ENCODE measurements around the gene TPTE2. TPM values are rescaled to one million over a fixed set of nuclear protein-coding genes. Genes with fewer than 3 reads are reported as not detected.
"Not testable (repeated sequence)": the region's sequence is repeated elsewhere in the genome, so short reads cannot be mapped to it uniquely, and the experiment has no call there.

TPTE2 gene
- total and polyA plus RNA-seq, 4 donors: 0.10 to 0.84 (median 0.39) TPM

DNA sequence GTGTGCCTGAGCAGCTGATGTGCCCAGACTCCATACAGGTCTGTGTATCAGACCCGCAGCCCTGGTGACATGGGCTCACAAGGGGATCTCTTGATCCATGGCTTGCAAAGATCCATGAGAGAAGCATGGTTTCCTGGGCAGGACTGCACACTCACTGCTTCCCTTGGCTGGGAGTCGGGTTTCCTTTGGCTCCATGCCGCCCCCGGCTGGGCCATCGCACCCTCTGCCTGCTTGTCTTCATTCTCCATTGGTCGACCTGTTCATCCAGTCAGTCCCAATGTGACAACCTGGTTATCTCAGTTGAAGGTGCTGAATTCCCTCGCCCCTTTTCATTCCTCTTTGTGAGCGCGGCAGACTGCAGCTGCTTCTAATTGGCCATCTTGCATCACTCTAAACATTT lies 101.2 kb downstream of the TPTE2 start:
- H3K27ac ChIP-seq (ENCODE audit: low read depth, low read length); H3K27me3 ChIP-seq (ENCODE audit: control insufficient read depth, insufficient read depth, low read length); H3K4me1 ChIP-seq (ENCODE audit: control insufficient read depth, insufficient read depth, low read length); H3K36me3 ChIP-seq (ENCODE audit: control insufficient read depth, insufficient read depth, low read length); DNase-seq (ENCODE audit: low read depth in 4 of 6, low spot score in 6 of 6); H3K9me3 ChIP-seq (ENCODE audit: control insufficient read depth, insufficient read depth, low read length); H3K4me3 ChIP-seq (ENCODE audit: low read depth, low read length): not testable (repeated sequence)
- 55% methylated on average over 6 of the region's 9 CpGs for WGBS (ENCODE audit: insufficient coverage)

DNA sequence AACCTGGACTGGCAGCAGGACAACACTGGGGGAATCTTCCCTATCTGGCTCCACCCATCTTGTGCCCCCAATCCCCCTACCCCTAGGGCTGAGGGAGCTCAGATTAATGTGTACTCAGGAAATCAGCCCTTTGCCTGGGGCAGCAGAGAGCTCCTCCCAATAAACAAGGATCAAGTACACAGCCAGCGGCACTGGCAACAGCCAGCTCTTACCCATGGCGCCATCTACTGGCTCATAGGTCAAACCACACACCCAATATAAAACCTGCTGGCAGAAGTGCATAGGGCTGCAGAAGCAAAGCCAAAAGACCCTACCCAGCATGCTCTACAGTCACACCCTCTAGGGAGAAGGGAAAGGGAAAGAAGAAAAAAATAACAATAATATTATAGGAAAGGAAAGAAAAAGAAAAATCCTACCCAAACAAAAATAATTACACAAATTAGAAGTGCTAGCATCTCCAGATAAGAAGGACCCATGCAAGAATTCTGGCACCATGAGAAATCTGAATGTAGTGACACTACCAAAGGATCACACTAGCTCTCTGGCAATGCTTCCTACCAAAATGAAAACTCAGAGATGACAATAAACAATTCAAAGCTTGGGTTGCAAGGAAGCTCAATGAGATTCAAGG lies 122.2 kb downstream of the TPTE2 start:
- H3K27me3 ChIP-seq (ENCODE audit: control insufficient read depth, insufficient read depth, low read length); H3K4me1 ChIP-seq (ENCODE audit: control insufficient read depth, insufficient read depth, low read length); H3K27ac ChIP-seq (ENCODE audit: low read depth, low read length); H3K9me3 ChIP-seq (ENCODE audit: control insufficient read depth, insufficient read depth, low read length); DNase-seq (ENCODE audit: low read depth in 4 of 6, low spot score in 6 of 6); H3K36me3 ChIP-seq (ENCODE audit: control insufficient read depth, insufficient read depth, low read length); H3K4me3 ChIP-seq (ENCODE audit: low read depth, low read length): not testable (repeated sequence)
- WGBS (ENCODE audit: insufficient coverage): no CpG with 5 or more reads among the region's 2 CpGs

DNA sequence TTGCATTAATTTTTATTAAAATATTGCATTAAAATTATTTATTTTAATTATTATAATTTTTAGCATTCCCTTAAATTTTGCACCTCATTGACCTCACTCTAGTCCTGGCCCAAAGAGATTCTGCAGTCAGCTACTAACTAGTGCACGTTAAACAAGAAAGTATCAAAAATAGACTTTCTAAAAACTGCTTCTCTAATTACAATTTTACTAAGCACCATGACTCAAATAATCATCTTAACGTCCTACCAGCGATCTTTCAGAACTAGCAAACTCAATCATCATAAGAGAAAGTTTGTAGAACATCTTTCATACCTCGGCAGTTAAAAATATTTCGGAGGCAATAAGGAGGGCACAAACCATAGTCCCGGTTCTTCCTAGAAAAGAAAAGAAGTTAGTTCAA lies 123.6 kb downstream of the TPTE2 start:
- not testable (repeated sequence) for H3K9me3 ChIP-seq (ENCODE audit: control insufficient read depth, insufficient read depth, low read length); DNase-seq (ENCODE audit: low read depth in 4 of 6, low spot score in 6 of 6); H3K4me1 ChIP-seq (ENCODE audit: control insufficient read depth, insufficient read depth, low read length); H3K27ac ChIP-seq (ENCODE audit: low read depth, low read length); H3K36me3 ChIP-seq (ENCODE audit: control insufficient read depth, insufficient read depth, low read length); H3K4me3 ChIP-seq (ENCODE audit: low read depth, low read length); H3K27me3 ChIP-seq (ENCODE audit: control insufficient read depth, insufficient read depth, low read length)
- 77% methylated on average over 1 of the region's 6 CpGs for WGBS (ENCODE audit: insufficient coverage)

GRCh38 chr13:19422236-19422635 lies 139.1 kb downstream of the TPTE2 start:
- no CpG with 5 or more reads among the region's 2 CpGs for WGBS (ENCODE audit: insufficient coverage)
- not testable (repeated sequence) for H3K36me3 ChIP-seq (ENCODE audit: control insufficient read depth, insufficient read depth, low read length); H3K9me3 ChIP-seq (ENCODE audit: control insufficient read depth, insufficient read depth, low read length); DNase-seq (ENCODE audit: low read depth in 4 of 6, low spot score in 6 of 6); H3K27me3 ChIP-seq (ENCODE audit: control insufficient read depth, insufficient read depth, low read length); H3K4me1 ChIP-seq (ENCODE audit: control insufficient read depth, insufficient read depth, low read length); H3K4me3 ChIP-seq (ENCODE audit: low read depth, low read length); H3K27ac ChIP-seq (ENCODE audit: low read depth, low read length)

- not testable (repeated sequence) for H3K4me3 ChIP-seq (ENCODE audit: low read depth, low read length)
These were observed 148.8 kb downstream of the TPTE2 start for GRCh38 chr13:19412494-19412893.

GRCh38 chr13:19382746-19383511 lies 178.4 kb downstream of the TPTE2 start:
- H3K27me3 ChIP-seq (ENCODE audit: control insufficient read depth, insufficient read depth, low read length); H3K9me3 ChIP-seq (ENCODE audit: control insufficient read depth, insufficient read depth, low read length); DNase-seq (ENCODE audit: low read depth in 4 of 6, low spot score in 6 of 6); H3K4me3 ChIP-seq (ENCODE audit: low read depth, low read length); H3K27ac ChIP-seq (ENCODE audit: low read depth, low read length); H3K4me1 ChIP-seq (ENCODE audit: control insufficient read depth, insufficient read depth, low read length); H3K36me3 ChIP-seq (ENCODE audit: control insufficient read depth, insufficient read depth, low read length): not testable (repeated sequence)
- WGBS (ENCODE audit: insufficient coverage): 90% methylated on average over 20 of the region's 32 CpGs

More at GRCh38 chr13:19412494-19412893, 148.8 kb downstream of the TPTE2 start:
- H3K36me3 ChIP-seq (ENCODE audit: control insufficient read depth, insufficient read depth, low read length); H3K27me3 ChIP-seq (ENCODE audit: control insufficient read depth, insufficient read depth, low read length); H3K27ac ChIP-seq (ENCODE audit: low read depth, low read length); H3K9me3 ChIP-seq (ENCODE audit: control insufficient read depth, insufficient read depth, low read length); H3K4me1 ChIP-seq (ENCODE audit: control insufficient read depth, insufficient read depth, low read length); DNase-seq (ENCODE audit: low read depth in 4 of 6, low spot score in 6 of 6): not testable (repeated sequence)
- no CpG with 5 or more reads among the region's 4 CpGs for WGBS (ENCODE audit: insufficient coverage)

DNA sequence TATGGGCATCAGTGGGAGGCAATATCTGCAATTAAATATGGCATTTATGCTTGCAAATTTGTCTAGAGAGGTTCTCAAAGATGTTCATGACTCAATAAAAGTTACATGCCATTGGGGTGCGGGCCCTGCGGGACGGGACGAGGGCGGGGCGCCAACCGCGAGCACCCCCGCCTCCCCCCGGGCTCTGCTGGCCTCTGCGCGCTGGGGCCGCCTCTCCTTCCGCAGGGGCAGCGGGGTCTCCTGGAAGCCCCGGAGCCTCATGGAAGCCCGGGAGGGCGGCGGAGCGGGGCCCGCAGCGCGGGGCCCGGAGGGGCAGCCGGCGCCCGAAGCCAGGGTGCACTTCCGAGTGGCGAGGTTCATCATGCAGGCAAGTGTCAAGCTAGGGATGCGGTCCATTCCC lies 179.2 kb downstream of the TPTE2 start:
- H3K36me3 ChIP-seq (ENCODE audit: control insufficient read depth, insufficient read depth, low read length): no peaks in the 10 kb centered on the region
- H3K27me3 ChIP-seq (ENCODE audit: control insufficient read depth, insufficient read depth, low read length): no peaks in the 10 kb centered on the region
- H3K9me3 ChIP-seq (ENCODE audit: control insufficient read depth, insufficient read depth, low read length): no peaks in the 10 kb centered on the region
- H3K27ac ChIP-seq (ENCODE audit: low read depth, low read length): no peak overlapping the region
- DNase-seq (ENCODE audit: low read depth in 4 of 6, low spot score in 6 of 6): no peak
- no peak overlapping the region for H3K4me3 ChIP-seq (ENCODE audit: low read depth, low read length)
- WGBS (ENCODE audit: insufficient coverage): 57% methylated on average over 25 of the region's 30 CpGs
- no peaks in the 10 kb centered on the region for H3K4me1 ChIP-seq (ENCODE audit: control insufficient read depth, insufficient read depth, low read length)

Other genes with a start within 250 kb of the TPTE2 start
- gene MPHOSPH8, start 72.1 kb upstream of the TPTE2 start, total RNA-seq: 10 to 100 TPM; 31.2 to 35.5 TPM
- 10 to 100 TPM; 55.3 to 69.9 TPM for gene MPHOSPH8, start 72.1 kb upstream of the TPTE2 start, polyA plus RNA-seq (ENCODE audit: insufficient read length in 2 of 2)
- gene PSPC1, start 221.4 kb upstream of the TPTE2 start, total RNA-seq: 10 to 100 TPM; 73.9 to 80.9 TPM
- gene PSPC1, start 221.4 kb upstream of the TPTE2 start, polyA plus RNA-seq (ENCODE audit: insufficient read length in 2 of 2): 10 to 100 TPM; 77.4 to 83.1 TPM

All from spinal cord (tissue), 10 donors.